GM23338 (cell line): Measurements from ENCODE around the gene IGFBP6.

ENCODE experiments used
- CTCF ChIP-seq, 2 experiments: fragments of 200-600 bp in 1 of 2; sonication (generic) in 1 of 2; conservative IDR thresholded peaks; 2 replicates each; pipeline versions ENCODE4 v1.5.1 to v1.6.1; 2016 to 2017; ENCODE audit warnings: antibody characterized with exemption in 2 of 2, low read depth in 2 of 2, mild to moderate bottlenecking in 2 of 2, moderate library complexity in 1 of 2
- EZH2 ChIP-seq: fragments of 200-600 bp; sonication (generic); IDR thresholded peaks from one replicate; pipeline ENCODE4 v1.8.0; 2017; ENCODE audit warnings: antibody characterized with exemption, mild to moderate bottlenecking, low read depth; ENCODE audit not compliant: unreplicated experiment
- EZH2phosphoT487 ChIP-seq: fragments of 200-600 bp; sonication (generic); IDR thresholded peaks from one replicate; pipeline ENCODE4 v1.8.1; 2018; ENCODE audit warnings: antibody characterized with exemption; ENCODE audit not compliant: unreplicated experiment
- JUNB ChIP-seq: IDR thresholded peaks from one replicate; pipeline ENCODE4 v1.6.1; 2016; ENCODE audit warnings: antibody characterized with exemption; ENCODE audit not compliant: unreplicated experiment
- NANOG ChIP-seq: IDR thresholded peaks from 2 replicates; pipeline ENCODE4 v1.6.1; 2016; ENCODE audit warnings: antibody characterized with exemption, borderline replicate concordance
- POLR2AphosphoS5 ChIP-seq: IDR thresholded peaks from 2 replicates; pipeline ENCODE4 v1.6.1; 2016; ENCODE audit warnings: antibody characterized with exemption, low read depth
- ZNF331 ChIP-seq: fragments of 250-450 bp; sonication (Bioruptor Pico); IDR thresholded peaks from 2 replicates; pipeline ENCODE4 v1.5.0; 2020; ENCODE audit warnings: low read depth, mild to moderate bottlenecking, moderate library complexity
- TF ChIP-seq, protein P1 (sequence below): IDR thresholded peaks from one replicate; pipeline ENCODE4 v1.6.1; 2018; ENCODE audit warnings: antibody characterized with exemption; ENCODE audit not compliant: unreplicated experiment
- TF ChIP-seq, protein P2 (sequence below): IDR thresholded peaks from 2 replicates; pipeline ENCODE4 v1.6.1; 2016; ENCODE audit warnings: antibody characterized with exemption

GRCh38 chr12:53123578-53124351 lies 26.3 kb downstream of the IGFBP6 start:
- TF ChIP-seq CTCF (conservative IDR thresholded peaks at IDR 0.05; ENCODE audit: low read depth in 2 of 2) (no peak), JUNB (no peak), EZH2 (no peak), POLR2AphosphoS5 (no peak), EZH2phosphoT487 (no peak), NANOG (no peak), ZNF331 (CRISPR knock-in tag) (no peak)
- TF ChIP-seq, protein P1, sequence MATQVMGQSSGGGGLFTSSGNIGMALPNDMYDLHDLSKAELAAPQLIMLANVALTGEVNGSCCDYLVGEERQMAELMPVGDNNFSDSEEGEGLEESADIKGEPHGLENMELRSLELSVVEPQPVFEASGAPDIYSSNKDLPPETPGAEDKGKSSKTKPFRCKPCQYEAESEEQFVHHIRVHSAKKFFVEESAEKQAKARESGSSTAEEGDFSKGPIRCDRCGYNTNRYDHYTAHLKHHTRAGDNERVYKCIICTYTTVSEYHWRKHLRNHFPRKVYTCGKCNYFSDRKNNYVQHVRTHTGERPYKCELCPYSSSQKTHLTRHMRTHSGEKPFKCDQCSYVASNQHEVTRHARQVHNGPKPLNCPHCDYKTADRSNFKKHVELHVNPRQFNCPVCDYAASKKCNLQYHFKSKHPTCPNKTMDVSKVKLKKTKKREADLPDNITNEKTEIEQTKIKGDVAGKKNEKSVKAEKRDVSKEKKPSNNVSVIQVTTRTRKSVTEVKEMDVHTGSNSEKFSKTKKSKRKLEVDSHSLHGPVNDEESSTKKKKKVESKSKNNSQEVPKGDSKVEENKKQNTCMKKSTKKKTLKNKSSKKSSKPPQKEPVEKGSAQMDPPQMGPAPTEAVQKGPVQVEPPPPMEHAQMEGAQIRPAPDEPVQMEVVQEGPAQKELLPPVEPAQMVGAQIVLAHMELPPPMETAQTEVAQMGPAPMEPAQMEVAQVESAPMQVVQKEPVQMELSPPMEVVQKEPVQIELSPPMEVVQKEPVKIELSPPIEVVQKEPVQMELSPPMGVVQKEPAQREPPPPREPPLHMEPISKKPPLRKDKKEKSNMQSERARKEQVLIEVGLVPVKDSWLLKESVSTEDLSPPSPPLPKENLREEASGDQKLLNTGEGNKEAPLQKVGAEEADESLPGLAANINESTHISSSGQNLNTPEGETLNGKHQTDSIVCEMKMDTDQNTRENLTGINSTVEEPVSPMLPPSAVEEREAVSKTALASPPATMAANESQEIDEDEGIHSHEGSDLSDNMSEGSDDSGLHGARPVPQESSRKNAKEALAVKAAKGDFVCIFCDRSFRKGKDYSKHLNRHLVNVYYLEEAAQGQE: no peak
- TF ChIP-seq, protein P2, sequence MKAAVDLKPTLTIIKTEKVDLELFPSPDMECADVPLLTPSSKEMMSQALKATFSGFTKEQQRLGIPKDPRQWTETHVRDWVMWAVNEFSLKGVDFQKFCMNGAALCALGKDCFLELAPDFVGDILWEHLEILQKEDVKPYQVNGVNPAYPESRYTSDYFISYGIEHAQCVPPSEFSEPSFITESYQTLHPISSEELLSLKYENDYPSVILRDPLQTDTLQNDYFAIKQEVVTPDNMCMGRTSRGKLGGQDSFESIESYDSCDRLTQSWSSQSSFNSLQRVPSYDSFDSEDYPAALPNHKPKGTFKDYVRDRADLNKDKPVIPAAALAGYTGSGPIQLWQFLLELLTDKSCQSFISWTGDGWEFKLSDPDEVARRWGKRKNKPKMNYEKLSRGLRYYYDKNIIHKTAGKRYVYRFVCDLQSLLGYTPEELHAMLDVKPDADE: no peak
